ENCODE measurements around the gene LIN7C. TPM values are rescaled to one million over a fixed set of nuclear protein-coding genes. Genes with fewer than 3 reads are reported as not detected.

LIN7C gene
- total and polyA plus RNA-seq, 9 of the 15 experiments (the other 6 are each of a cell fraction or from before 2014, with no cell fraction given) = 10.8 to 52.7 (median 21.5) TPM

GRCh38 chr11:27506200-27507182, at the start of gene LIN7C (continued):
- TF ChIP-seq STAT6 (CRISPR knock-in tag; IDR thresholded peaks at IDR 0.05) = no peak
- TF ChIP-seq ZC3H4 (CRISPR knock-in tag; IDR thresholded peaks at IDR 0.05; ENCODE audit: borderline replicate concordance) = peak; percentile 82; the same call in 1 of the 2 replicates
- TF ChIP-seq, protein P1, sequence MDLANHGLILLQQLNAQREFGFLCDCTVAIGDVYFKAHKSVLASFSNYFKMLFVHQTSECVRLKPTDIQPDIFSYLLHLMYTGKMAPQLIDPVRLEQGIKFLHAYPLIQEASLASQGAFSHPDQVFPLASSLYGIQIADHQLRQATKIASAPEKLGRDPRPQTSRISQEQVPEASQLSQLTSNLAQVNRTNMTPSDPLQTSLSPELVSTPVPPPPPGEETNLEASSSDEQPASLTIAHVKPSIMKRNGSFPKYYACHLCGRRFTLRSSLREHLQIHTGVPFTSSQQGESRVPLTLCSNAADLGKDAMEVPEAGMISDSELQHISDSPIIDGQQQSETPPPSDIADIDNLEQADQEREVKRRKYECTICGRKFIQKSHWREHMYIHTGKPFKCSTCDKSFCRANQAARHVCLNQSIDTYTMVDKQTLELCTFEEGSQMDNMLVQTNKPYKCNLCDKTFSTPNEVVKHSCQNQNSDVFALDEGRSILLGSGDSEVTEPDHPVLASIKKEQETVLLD (IDR thresholded peaks at IDR 0.05) = 0 out of 2 replicates have a peak, but pooled peaks have one; percentile 14
- no peak for TF ChIP-seq TSHZ1 (CRISPR knock-in tag; IDR thresholded peaks at IDR 0.05)
- no peak for TF ChIP-seq HMG20B (CRISPR knock-in tag; IDR thresholded peaks at IDR 0.05)
- TF ChIP-seq EGR1 (conservative IDR thresholded peaks at IDR 0.05) = peak; percentile 90
- 0 out of 2 replicates have a peak, but pooled peaks have one; percentile 44 for TF ChIP-seq ATF6 (CRISPR knock-in tag; IDR thresholded peaks at IDR 0.05)
- TF ChIP-seq YY1 (IDR thresholded peaks at IDR 0.05; ENCODE audit: borderline replicate concordance in 1 of 3, control insufficient read depth in 1 of 3, extremely low read depth in 1 of 3, insufficient read depth in 3 of 3, insufficient read length in 1 of 3, insufficient replicate concordance in 2 of 3, low read depth in 1 of 3, low read length in 2 of 3) = peak; percentile 78 to 97 (median 94)
- peak in 1 of 2 experiments; percentile 52; a peak in 1 of 4 replicates for TF ChIP-seq SIN3A (IDR thresholded peaks at IDR 0.05; ENCODE audit: borderline replicate concordance in 2 of 2, control insufficient read depth in 1 of 2, low read depth in 2 of 2, low read length in 2 of 2)
- TF ChIP-seq ZNF3 (CRISPR knock-in tag; IDR thresholded peaks at IDR 0.05) = no peak
- peak; percentile 95 for TF ChIP-seq GABPA (tag; conservative IDR thresholded peaks at IDR 0.05; ENCODE audit: low read depth)
- peak; percentile 93 for TF ChIP-seq RBBP5 (IDR thresholded peaks at IDR 0.05; ENCODE audit: borderline replicate concordance, insufficient read depth, low read length, poor library complexity, severe bottlenecking)
- no peak; the same call in 1 of the 2 replicates for TF ChIP-seq SP1 (CRISPR knock-in tag; IDR thresholded peaks at IDR 0.05)
